ENCODE data around the gene MOG.
A peak's percentile ranks its signal among the peaks of the same experiment; 100 is the strongest.

Gene MOG

GRCh38 chr6:29696147-29697125 is 39.5 kb downstream of the MOG start:
- Histone ChIP-seq H4K20me1 (ENCODE audit: insufficient read depth, low read length) (no peaks in the 10 kb centered on the region), H3K4me1 (ENCODE audit: insufficient read depth, low read length, severe bottlenecking) (no peaks in the 10 kb centered on the region), H3K4me2 (ENCODE audit: low read length) (no peak overlapping the region), H3K9me3 (ENCODE audit: low read length) (no peaks in the 10 kb centered on the region), H3K4me3 (ENCODE audit: low read depth, low read length, poor library complexity, severe bottlenecking) (no peak overlapping the region), H3K27ac (ENCODE audit: low read depth, low read length, poor library complexity, severe bottlenecking) (no peak overlapping the region), H3K79me2 (ENCODE audit: insufficient read depth, low read length) (no peaks in the 10 kb centered on the region), H3F3A (ENCODE audit: insufficient read depth, low read length) (no peaks in the 10 kb centered on the region), H3K27me3 (ENCODE audit: insufficient read depth, low read length) (no peaks in the 10 kb centered on the region), H3K9ac (ENCODE audit: low read length) (no peak overlapping the region), H2AFZ (ENCODE audit: low read length) (no peak overlapping the region), H3K36me3 (ENCODE audit: insufficient read depth, low read length) (no peaks in the 10 kb centered on the region), H3K9me2 (ENCODE audit: low read depth, low read length) (no peaks in the 10 kb centered on the region)
- no peak for TF ChIP-seq EZH2 (IDR thresholded peaks at IDR 0.05; ENCODE audit: borderline replicate concordance, low read length)
- peak; percentile 64 for TF ChIP-seq CTCF (IDR thresholded peaks at IDR 0.05; ENCODE audit: low read length)

GRCh38 chr6:29702519-29703103 is 45.7 kb downstream of the MOG start:
- Histone ChIP-seq H3K9me2 (ENCODE audit: low read depth, low read length) (no peaks in the 10 kb centered on the region), H3K9me3 (ENCODE audit: low read length) (no peaks in the 10 kb centered on the region), H3K9ac (ENCODE audit: low read length) (no peak overlapping the region), H3K36me3 (ENCODE audit: insufficient read depth, low read length) (no peaks in the 10 kb centered on the region; the same call in 1 of the 2 replicates), H3K27me3 (ENCODE audit: insufficient read depth, low read length) (0 out of 2 replicates have a peak, but pooled peaks cover 5% of the 10 kb centered on the region), H3K27ac (ENCODE audit: low read depth, low read length, poor library complexity, severe bottlenecking) (no peak overlapping the region), H3F3A (ENCODE audit: insufficient read depth, low read length) (no peaks in the 10 kb centered on the region), H4K20me1 (ENCODE audit: insufficient read depth, low read length) (no peaks in the 10 kb centered on the region), H3K4me3 (ENCODE audit: low read depth, low read length, poor library complexity, severe bottlenecking) (no peak overlapping the region), H2AFZ (ENCODE audit: low read length) (no peak overlapping the region), H3K4me2 (ENCODE audit: low read length) (no peak overlapping the region), H3K79me2 (ENCODE audit: insufficient read depth, low read length) (no peaks in the 10 kb centered on the region), H3K4me1 (ENCODE audit: insufficient read depth, low read length, severe bottlenecking) (no peaks in the 10 kb centered on the region)
- TF ChIP-seq EZH2 (IDR thresholded peaks at IDR 0.05; ENCODE audit: borderline replicate concordance, low read length) (no peak), CTCF (IDR thresholded peaks at IDR 0.05; ENCODE audit: low read length) (peak; percentile 63)

- no peaks in the 10 kb centered on the region for H3K9me2 ChIP-seq (ENCODE audit: low read depth, low read length)
- TF ChIP-seq CTCF (IDR thresholded peaks at IDR 0.05; ENCODE audit: low read length) (peak; percentile 69), EZH2 (IDR thresholded peaks at IDR 0.05; ENCODE audit: borderline replicate concordance, low read length) (no peak)
These were observed 48.7 kb downstream of the MOG start for GRCh38 chr6:29705389-29706231.

More at GRCh38 chr6:29705389-29706231, 48.7 kb downstream of the MOG start:
- Histone ChIP-seq H3K4me3 (ENCODE audit: low read depth, low read length, poor library complexity, severe bottlenecking) (no peak overlapping the region), H3K79me2 (ENCODE audit: insufficient read depth, low read length) (no peaks in the 10 kb centered on the region), H3K4me2 (ENCODE audit: low read length) (no peak overlapping the region), H4K20me1 (ENCODE audit: insufficient read depth, low read length) (no peaks in the 10 kb centered on the region), H3K9me3 (ENCODE audit: low read length) (no peaks in the 10 kb centered on the region), H2AFZ (ENCODE audit: low read length) (no peak overlapping the region), H3F3A (ENCODE audit: insufficient read depth, low read length) (no peaks in the 10 kb centered on the region), H3K9ac (ENCODE audit: low read length) (no peak overlapping the region), H3K27ac (ENCODE audit: low read depth, low read length, poor library complexity, severe bottlenecking) (no peak overlapping the region), H3K4me1 (ENCODE audit: insufficient read depth, low read length, severe bottlenecking) (no peaks in the 10 kb centered on the region), H3K36me3 (ENCODE audit: insufficient read depth, low read length) (no peaks in the 10 kb centered on the region; the same call in 1 of the 2 replicates), H3K27me3 (ENCODE audit: insufficient read depth, low read length) (0 out of 2 replicates have a peak, but pooled peaks cover 5% of the 10 kb centered on the region)

Data from OCI-LY1 (cell line).